HG03025 (cell line): ENCODE results near the gene TMEM205.
"Not testable (repeated sequence)": the region's sequence is repeated elsewhere in the genome, so short reads cannot be mapped to it uniquely, and the experiment has no call there.

ENCODE experiments used
- ATAC-seq: cut with Tn5 transposase; IDR thresholded peaks from one replicate; pipeline ENCODE4 v1.9.1; 2021; ENCODE audit warnings: mild to moderate bottlenecking, moderate library complexity; ENCODE audit not compliant: unreplicated experiment, low FRiP score

TMEM205 gene

DNA sequence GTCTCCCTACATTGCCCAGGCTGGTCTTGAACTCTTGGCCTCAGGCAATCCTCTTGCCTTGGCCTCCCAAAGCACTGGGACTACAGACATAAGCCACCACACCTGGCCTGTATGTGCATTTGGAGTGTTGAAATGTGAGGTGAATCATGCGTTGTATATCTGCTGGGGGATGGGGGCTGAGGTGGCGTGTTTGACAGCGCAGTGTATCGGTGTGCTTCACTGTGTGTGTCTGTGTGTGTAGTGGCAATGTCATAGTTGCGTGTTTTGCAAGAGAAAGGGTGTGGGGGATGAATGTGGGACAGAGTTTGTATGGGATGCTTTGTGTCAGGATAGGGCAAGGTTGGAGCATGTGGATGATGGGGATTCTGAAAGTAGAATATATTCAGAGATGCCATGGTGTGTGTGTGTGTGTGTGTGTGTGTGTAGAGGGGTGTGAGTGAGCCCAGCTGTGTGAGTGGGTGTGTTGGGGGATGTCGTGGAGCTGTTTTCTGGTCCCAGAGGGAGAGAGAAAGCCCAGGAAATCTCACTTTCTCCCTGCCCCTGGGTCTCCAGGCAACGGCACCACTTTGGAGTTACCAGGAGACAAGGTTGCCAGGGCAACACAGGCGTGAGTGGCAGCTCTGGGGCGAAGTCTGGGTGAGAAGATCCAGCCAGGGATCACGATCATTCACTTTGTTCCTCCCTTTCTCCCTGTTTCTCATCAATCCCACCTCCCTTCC lies 27.3 kb upstream of the TMEM205 start:
- no peak for ATAC-seq

DNA sequence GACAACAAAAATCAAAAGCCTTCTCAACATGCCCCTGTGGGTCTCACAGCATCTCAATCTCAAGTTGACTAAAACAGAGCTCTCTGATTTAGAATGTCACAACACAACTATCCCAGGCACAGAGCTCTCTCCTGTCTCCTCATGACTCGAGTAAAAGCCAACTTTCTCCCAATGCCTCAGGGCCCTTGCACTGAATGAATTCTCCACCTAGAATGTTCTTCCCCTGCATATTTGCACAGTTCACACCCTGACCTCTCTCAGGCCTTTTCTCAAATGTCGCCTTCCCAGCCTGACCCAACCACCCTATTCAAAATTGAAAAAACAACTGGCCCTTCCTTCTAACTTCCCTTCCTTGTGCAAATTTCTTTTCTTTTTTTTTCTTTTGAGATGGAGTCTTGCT lies 24.7 kb upstream of the TMEM205 start:
- ATAC-seq: no peak

DNA sequence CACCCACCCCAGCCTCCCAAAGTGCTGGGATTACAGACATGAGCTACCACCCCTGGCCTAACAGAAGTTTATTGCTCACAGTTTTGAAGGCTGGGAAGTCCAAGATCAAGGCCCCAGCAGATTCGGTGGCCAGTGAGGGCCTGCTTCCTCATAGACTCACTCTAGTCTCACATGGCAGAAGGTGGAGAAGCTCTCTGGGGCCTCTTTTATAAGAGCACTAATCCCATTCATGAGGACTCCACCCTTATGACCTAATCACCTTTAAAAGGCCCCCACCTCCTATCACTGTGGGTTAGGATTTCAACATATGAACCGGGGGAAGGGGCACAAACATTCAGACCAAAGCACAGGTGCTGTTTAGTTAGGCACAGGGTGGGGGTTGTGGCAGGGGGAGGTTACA lies 21.5 kb upstream of the TMEM205 start:
- ATAC-seq: no peak

DNA sequence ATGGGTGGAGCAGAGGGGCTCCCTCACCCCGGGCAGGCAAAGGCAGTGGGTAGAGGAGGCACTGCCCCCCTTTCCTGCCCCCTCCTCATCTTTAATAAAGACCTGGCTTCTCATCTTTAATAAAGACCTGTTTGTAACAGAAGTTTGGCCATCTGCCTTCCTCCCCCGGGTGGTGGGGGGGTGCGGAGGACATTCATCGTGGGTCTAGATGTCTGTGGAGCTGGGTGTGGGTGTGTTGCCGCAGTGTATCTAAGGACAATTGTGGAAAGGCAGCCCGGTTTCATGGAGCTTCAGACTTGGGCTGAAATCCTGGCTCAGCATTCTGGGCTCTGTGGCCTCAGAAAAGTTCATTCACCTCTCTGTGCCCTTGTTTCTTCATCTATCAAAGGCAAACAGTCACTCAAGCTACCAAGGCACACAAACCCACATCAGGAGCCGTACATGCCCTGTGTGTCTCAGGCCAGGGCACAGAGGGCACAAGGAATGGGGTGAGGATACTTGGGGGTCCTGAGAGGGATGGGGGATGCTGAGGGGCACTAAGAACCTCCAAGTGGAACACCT lies 19.6 kb upstream of the TMEM205 start:
- ATAC-seq: no peak

DNA sequence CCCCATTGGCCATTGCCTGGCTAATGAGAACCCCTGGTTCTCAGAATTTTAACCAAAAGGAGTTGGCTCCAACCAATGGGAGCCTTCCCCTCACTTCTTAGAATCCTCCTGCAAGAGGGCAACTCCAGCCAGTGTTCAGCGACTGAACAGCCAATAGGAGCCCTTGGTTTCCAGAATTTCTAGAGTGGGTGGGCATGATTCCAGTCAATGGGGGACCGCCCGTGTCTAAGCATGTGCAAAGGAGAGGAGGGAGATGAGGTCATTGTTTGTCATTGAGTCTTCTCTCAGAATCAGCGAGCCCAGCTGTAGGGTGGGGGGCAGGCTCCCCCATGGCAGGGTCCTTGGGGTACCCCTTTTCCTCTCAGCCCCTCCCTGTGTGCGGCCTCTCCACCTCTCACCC lies 18.9 kb upstream of the TMEM205 start:
- ATAC-seq: no peak

DNA sequence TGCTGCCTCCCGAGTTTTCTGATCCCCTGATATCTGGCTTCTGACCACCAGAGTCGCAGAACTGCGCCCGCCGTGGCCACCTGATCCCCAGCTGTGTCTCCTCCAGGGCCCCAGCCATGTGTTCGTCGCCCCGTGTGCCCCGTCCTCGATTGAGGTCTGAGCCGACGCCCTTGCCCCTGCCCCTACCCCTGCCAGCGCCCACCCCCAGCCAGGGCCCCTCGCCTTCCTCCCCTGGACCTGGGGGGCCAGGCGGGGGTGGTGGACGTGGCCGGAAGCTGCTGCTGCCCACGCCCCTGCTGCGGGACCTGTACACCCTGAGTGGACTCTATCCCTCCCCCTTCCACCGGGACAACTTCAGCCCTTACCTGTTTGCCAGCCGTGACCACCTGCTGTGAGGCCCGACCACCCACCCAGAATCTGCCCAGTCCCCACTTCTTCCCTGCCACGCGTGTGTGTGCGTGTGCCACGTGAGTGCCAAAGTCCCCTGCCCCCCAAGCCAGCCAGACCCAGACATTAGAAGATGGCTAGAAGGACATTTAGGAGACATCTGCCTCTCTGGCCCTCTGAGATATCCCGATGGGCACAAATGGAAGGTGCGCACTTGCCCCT lies 18.3 kb upstream of the TMEM205 start:
- no peak for ATAC-seq

DNA sequence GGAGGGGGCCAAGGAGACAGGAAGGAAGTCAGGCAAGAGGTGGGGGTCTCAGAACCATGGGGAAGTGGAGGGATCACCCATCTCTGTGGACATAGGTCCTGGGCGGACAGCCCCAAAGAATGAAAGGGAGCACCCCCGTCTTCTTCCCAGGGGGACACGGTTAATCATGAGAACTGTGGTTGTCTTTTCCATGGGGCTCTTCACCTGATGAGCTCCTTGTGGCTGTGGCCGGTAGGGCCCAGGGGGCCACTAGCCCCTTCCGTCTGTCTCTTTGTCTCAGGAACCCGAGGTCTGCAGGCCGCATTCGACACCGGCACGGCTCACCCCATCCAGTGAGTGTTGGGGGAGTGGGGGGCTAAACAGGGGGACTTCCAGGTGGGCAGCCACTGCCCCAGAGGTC lies 17.8 kb upstream of the TMEM205 start:
- ATAC-seq: no peak

DNA sequence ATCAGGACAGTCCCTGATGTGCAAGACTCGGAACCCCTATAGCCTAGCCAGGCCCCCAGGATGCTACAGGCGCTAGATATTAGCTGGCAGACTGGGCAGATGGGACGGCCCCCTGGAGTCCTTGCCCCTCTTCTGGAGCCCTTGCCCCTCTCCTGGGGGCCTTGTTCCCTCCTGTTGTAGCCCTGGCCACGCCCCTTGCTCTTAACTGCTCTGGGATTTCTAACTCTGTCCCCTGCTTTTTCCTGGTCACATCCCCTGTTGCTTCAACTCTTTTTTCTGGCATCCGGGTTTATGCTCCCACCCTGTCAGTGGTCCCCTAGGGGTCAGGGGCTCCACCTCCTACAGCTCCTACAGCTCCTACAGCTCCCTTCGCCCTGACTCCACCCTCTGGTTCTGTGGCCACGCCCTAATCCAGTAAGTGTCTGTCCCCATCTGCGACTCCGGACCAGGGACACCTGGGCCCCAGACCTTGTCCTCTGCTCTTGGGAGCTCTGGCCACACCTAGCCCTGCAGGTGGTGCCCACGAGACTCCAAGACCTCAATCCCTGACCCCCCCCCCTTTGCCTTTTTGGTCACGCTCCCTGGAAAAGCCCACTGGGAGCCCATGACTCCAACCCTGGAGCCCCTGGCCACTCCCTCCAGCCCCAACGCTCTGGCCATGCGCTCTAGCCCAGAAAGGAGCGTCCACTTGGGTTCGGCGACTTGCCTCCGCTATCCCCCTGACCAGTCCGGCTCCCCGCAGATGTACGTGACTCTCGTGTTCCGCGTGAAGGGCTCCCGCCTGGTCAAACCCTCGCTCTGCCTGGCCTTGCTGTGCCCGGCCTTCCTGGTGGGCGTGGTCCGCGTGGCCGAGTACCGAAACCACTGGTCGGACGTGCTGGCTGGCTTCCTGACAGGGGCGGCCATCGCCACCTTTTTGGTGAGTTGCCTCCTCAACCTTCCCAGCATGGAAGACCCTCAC lies 16.0 kb upstream of the TMEM205 start:
- ATAC-seq: no peak

DNA sequence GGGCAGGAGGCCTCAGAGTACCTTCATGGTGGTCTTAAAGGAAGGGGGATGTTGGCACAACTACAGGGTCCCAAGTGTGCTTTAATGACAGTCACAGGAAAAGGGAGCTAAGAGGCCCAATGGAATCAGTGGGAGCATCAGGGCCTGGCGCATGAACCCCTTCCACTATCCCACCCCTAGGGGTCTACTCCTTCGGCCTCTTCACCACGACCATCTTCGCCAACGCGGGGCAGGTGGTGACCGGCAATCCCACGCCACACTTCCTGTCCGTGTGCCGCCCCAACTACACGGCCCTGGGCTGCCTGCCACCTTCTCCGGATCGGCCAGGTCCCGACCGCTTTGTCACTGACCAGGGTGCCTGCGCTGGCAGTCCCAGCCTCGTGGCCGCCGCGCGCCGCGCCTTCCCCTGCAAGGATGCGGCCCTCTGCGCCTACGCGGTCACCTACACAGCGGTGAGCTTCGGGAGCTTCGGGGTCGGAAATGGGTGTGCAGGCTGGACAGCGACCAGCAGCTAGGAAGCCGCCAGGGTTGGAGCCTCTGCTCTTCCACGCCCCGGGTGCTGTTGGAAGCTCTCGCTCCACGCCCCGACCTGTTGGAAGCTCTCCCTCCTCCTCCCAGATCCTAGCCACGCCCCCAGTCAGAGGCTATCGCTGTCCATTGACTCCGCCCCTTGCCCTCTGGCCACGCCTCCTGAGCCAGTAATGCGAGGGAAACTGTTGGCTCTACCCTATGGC lies 15.1 kb upstream of the TMEM205 start:
- no peak for ATAC-seq

DNA sequence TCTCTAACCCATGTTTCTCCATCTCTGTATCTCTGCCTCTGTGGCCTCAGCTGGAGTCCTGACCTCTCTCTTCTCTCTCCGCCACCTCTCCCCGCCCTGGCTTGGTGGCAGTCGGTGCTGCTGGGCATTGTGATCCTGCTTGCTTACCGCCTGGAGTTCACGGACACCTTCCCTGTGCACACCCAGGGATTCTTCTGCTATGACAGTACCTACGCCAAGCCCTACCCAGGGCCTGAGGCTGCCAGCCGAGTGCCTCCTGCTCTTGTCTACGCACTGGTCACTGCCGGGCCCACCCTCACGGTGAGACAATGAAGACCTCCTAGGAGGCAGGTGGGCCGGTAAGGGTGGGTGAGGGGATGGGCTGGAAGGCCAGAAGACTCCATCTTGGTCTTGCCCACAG lies 13.4 kb upstream of the TMEM205 start:
- ATAC-seq: no peak

DNA sequence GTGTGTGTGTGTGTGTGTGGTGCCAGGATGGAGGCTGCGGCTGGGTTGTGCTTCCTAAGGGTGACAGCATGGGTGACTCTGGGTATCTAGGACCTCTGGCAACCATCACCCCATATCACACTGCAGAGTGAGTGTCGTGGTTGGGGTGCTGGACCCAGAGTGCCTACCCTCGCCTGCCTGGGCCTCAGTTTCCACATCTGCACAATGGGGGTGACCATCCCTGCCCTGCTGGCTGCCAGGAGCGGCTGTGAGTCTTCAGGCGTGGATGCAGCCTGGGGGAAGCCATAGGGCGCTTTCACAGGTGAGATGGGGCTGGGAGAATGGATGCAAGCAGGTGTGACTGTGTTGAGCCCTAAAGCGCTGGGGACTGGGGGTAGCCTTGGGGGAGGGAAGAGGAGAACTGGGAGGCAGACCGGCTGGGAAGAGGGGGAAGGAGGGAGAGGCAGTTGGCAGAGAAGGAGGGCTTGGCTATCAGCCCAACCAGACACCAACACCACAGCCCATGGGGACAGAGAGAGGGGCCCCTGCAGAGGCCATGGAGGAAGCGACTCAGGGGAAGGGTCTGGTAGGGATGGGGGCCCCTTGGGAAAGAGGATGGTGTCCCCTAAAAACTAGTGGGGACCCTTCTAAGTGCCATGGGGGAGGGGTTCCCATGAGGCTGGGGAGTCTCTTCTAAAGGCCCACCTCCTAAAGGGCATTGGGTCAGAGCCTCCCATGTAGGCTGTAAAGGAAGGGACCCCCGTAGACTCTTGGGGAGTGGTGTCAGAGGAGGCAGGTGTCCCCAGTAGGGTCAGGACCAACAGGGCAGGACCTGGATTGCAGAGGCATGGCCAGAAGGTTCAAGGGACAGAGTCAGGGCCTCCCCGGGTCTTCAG lies 10.8 kb upstream of the TMEM205 start:
- ATAC-seq: no peak

DNA sequence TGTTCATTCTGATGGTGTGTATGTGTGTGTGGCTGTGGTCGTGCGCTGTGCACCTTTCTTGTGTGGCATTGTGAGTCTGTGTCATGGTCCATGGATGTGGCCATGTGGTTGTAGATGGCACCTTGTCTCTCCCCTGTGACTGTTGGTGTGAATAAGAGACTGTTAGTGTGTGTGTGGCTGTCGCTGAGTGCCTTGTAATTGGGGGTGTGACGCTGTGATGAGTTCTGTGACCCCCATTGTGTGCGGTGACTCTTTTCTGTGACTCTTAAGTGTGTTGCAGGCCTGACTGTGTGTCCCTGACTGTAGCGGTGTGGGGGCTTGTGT lies 10.0 kb upstream of the TMEM205 start:
- no peak for ATAC-seq

DNA sequence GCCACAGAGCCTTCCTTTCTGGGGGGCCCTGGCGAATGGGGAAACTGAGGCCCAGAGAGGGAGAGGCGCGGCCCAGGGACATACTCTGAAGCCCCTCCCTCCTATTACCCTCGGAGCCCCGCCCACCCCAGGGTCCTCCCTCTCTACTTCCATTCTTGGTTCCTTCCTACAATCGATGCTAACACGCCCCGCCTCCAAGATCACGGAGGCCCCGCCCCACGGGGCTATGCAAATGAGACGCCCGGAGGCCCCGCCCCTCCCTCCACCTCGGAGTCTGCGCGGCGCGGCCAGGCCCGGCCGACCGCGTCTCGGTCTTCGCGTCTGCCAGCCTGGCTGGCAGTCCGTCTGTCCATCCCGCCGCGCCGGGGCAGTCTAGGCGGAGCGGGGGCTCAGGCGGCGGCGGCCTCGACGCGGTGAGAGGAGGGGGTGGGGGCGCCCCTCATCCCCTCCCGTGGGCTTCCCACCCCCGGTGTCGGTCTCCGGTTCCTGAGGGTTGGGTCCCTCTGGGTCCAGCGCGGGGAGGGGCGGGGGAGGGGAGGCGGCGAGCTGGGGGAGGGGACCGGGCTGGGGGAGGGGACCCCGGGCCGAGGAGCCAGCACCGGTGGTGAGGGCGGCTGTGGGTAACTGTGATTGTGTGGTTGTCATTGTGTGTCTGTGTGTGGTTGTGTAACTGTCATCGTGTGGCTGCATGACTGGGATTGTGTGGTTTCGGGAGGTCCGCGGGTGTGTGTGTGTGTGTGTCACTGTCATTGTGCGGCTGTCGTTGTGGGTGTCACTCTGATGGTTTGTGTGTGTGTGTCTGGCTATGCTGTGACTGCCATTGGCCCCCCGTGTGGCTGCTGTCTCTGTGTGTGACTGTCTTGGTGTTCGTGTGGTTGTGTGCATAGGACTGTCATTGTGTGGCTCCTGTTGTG lies 9.3 kb upstream of the TMEM205 start, which contains the start of gene PLPPR2:
TSS of gene PLPPR2 (plus strand) at position 273 of the 914 bp plus-strand sequence. CDS start 2,242 bp downstream, outside the sequence.
- no peak for ATAC-seq

DNA sequence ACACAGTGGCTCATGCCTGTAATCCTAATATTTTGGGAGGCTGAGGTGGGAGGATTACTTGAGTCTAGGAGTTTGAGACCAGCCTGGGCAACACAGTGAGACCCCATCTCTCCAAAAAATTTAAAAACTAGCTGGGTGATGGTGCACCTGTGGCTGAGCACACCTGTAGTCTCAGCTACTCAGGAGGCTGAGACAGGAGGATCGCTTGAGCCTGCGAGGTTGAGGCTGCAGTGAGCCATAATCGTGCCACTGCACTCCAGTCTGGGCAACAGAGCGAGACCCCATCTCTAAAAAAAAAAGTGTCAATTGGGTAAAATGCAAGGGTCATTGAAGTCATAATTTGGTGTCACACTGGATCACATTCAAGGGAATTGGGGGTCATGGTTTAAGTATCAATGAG lies 8.0 kb upstream of the TMEM205 start:
- ATAC-seq: not testable (repeated sequence)

DNA sequence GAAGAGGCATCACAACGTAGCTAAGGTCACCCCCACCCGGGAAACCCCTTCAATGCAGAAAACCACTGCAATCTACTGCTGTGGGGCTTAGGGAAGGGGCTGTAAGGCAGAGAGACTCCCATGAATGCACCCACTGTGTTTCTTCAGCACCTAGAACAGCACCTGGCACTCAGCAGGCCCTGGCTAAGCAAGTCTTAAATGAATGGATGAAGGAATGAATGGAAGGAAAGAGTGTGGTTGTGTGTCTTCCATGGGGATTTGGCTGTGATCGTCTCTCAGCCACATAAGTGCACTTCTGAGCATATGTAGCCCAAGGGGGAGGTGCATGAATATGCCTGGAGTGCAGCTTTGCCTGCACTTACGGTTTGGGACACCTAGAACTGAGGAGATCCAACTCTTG lies 3.1 kb upstream of the TMEM205 start:
- no peak for ATAC-seq

DNA sequence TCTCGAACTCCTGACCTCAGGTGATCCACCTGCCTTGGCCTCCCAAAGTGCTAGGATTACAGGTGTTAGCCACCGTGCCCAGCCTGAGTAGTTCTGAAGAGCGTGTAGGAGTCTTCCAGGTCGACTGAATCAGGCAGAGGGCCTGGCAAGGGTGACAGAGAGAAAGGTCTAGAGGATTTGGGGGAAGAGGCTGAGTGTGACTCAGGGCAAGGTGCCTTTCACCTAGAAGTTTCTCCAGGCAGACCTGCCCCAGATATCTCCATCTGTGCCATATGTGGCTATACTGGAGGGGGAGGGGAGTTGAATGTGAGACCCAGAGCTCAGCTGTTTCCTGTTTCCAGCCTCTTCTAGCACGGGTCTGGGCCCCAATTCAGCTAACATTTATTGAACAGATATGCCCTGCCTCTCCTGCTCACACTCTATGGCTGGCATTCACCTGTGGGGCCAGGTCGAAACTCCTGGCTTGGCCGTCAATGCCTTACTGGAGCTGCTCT lies 1.5 kb upstream of the TMEM205 start:
- ATAC-seq: no peak

DNA sequence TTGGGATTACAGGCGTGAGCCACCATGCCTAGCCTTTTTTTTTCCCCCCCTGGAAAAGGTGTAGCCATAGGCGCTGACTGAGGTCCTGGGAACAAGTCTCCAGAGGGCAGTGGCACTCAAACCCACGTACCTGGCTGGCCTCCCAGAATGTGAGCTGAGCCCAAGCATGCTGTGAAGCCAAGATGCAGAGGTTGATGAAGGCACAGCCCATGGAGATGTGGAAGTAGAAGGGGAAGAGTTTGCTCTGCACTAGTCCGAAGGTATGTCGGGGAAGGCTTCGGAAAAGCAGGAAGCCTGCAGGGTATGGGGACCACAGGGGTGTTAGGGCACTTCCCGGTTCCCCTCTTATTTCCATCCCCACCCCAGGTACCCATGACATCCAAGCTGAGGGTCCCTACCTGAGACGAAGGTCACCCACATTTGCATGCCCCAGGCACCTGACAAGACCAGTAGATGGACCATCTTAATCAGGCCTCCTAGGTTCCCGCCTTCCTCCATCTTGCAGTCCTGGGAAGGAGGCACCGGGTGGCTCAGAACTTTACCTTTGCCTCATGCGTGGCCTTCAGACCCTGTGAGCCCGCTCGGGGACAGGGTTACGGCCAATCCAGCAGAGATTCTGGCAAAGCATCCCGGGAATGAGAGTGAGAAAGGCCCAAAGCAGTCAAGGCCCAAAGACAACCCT lies 805 bp downstream of the TMEM205 start:
- ATAC-seq: no peak

DNA sequence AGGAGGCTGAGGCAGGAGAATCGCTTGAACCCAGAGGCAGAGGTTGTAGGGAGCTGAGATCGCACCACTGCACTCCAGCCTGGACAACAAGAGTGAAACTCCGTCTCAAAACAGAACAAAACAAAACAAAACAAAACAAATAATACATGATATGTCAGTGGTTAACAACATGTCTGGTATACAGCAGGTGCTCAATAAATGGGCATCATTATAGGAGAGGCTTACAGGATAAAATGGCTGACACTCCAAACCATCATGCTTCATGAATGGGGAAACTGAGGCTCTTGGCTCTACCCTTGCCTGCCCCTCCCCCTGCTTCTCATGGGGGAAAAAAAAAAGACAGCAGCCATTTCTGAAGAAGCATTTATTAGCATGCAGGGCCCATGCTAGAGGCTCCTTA lies 3.6 kb downstream of the TMEM205 start:
- no peak for ATAC-seq
